MV-4-11 (cell line): Measurements from ENCODE around the gene PSMB5.

Source experiments
- DNase-seq: peaks from one replicate; lab custom pipeline; 2025; lab: John Stamatoyannopoulos, UW

The PSMB5 gene

GRCh38 chr14:23058654-23059504 lies 24.2 kb upstream of the PSMB5 start:
- DNase-seq: no peak

DNA sequence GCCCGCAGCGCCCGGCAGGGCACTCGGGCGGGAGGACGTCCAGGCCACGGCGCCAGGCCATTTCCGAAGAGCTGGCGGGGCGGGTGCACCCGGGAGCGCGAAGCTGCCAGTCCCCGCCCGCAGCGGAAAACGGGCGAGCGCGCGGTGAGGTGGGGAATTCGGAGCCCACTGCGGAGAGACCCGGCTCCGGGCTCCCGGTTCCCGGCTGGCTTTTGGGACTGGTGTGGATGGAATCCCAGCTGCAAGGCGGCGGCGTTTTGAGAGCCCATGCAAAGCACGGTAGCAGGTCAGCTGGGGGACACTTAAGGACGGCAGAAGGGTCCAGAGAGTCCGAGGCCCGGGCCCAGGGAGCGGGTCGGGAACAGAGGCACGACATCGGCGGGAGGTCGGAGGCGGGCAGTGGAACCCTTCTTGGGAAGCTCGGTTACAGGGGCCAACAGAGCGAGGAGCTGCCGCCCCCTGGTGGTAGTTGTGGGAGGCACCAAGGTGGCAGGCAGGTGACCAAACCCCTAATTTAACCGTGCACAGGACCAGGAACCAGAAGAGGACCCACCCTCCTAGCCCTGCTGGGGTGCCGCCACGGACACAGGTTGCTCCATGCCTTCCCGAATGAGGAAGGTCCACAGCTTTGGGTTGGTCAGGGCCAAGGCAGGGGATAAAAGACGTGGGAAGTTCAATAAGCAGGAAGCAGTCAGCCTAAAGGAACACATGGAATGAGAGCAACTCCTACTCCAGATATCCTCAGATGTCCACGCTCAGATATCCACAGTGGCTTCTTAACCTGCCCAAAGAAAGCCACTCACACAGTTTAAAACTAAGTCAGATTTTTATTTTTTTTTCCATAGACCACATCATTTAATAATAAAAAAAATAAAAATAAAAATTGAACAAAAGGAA lies 23.3 kb upstream of the PSMB5 start:
- DNase-seq: no peak

DNA sequence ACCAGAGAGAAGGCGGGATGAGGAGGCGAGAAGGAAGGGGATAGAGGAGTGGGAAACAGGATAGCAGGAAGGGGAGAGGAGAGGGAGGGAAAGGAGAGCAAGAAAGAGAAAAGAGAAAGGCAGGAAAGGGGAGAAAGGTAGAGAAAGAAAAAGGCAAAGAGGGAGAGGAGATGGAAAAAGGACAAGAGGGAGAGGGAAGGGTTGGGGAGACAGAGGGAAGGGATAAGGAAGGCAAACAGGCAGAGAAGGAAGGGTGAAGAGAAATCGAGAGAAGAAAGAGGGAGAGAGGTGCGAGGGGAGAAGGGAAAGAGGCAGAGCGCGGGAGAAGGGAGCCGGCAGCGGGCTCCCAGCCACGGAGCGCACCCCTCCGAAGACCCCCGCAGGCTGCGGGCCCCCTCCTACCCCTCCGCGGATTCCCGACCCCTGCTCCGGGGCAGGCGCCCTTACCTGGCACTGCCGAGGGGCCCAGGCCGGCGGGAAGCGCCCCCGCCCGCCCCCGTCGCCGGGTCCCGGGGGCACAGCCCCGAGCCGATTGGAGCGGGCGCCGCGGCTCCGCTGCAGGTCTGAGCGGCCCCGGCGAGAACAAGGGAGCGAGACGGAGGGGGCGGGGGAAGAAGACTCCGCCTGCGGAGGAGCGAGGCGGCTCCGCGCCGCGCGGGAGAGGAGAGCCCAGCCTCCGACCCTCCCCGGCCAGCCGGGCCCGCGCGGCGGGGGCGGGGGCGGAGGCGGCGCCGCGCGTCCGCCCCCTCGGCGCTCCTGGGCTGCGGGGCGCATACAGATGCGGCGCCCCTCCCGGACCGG lies 22.5 kb upstream of the PSMB5 start, which contains the start of gene CDH24:
CDH24 (minus strand) TSS at position 565 of the 801 bp plus-strand sequence. CDS start 1,787 bp downstream, outside the sequence.
- no peak for DNase-seq

- no peak for DNase-seq
These were observed 21.6 kb upstream of the PSMB5 start for GRCh38 chr14:23056145-23056955.

- DNase-seq: no peak
These were observed 21.0 kb upstream of the PSMB5 start for GRCh38 chr14:23055621-23056144.

DNA sequence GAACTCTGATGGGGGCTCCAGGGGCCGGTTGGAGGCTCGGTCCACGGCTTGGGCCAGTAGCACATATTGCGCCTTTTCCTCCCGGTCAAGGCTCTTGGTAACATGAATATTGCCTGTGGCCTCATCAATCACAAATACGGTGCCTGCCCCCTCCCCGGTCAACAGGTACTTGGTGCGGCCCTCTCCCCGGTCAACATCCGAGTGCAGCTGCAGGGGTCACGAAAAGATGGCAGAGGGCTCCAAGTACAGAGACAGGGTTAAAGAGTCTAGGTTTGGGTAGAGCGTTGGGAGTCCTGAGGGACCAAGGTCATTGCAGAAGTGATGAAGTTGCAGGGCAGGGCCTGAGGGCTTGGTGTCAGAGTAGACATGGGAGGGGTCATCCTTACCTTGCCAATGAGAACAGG lies 20.4 kb upstream of the PSMB5 start:
- no peak for DNase-seq

- no peak for DNase-seq
These were observed 19.5 kb upstream of the PSMB5 start for GRCh38 chr14:23054000-23054811.

- DNase-seq: no peak
These were observed 18.7 kb upstream of the PSMB5 start for GRCh38 chr14:23053426-23053825.

- no peak for DNase-seq
These were observed 18.0 kb upstream of the PSMB5 start for GRCh38 chr14:23052671-23053070.

GRCh38 chr14:23052182-23052623 lies 17.5 kb upstream of the PSMB5 start:
- no peak for DNase-seq

GRCh38 chr14:23051141-23052057 lies 16.7 kb upstream of the PSMB5 start:
- no peak for DNase-seq

DNA sequence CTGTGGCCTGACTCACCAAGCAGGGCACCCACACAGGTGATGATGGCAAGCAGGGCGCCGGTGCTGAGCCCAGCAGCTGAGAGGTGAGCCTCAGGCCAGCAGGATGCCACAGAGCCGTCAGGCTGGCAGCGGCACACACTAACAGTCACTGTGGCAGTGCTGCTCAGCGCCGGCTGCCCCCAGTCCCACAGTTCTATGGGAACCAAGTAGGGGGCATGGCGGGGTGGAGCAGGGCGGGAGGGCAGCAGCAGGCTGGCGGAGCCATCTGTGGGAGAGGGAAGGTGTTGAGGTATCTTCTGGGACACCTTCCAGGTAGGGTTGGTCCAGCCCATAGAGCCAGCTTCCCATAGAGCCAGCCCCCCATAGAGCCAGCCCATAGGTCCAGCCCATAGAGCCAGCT lies 14.3 kb upstream of the PSMB5 start:
- no peak for DNase-seq

GRCh38 chr14:23047751-23048693 lies 13.3 kb upstream of the PSMB5 start:
- DNase-seq: no peak

DNA sequence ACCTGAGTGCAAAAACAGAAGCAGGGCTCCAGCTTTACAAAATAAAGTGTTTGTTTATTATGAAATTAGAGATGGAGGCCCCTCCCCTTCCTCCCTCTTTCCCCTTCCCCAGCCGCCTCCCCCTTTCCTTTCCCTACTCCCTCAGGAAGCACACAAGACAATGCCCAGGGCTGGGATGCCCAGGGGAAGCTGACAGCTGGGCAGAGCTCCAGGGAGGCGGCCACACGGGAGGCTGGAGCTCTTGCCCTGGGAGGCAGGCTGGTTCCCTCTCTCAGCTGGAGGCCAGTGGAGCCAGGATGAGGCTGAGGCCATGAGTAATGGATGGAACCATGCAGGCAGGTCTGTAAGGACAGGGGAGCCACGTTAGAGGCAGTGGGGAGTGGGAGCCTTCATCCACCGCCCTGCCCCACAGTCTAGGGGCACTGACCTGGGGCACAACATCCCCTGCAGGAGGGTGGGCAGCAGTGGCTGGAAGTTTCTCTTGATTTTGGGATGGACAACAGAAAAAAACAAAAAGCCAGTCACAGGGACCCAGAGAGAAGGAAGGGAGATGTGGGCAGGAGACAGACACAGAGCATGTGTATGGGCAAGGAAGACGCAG lies 12.4 kb upstream of the PSMB5 start:
- no peak for DNase-seq

- DNase-seq: no peak
These were observed 11.0 kb upstream of the PSMB5 start for GRCh38 chr14:23045419-23046357.

GRCh38 chr14:23044840-23045239 lies 10.1 kb upstream of the PSMB5 start:
- no peak for DNase-seq
